HCT116 (cell line): Measurements from ENCODE around the gene MIEF1. TPM values are rescaled to one million over a fixed set of nuclear protein-coding genes. Genes with fewer than 3 reads are reported as not detected.

Experiments
- ATAC-seq: fragments of 200-7000 bp; cut with Tn5 transposase; 2 replicates; pipeline ENCODE4 v1.9.1; 2020; ENCODE audit warnings: mild to moderate bottlenecking, moderate library complexity
- BruUV-seq: library from RNA; stranded (reverse); fragments of 400-500 nt; replicated peaks from 2 replicates; lab custom pipeline; 2021; lab: Mats Ljungman, UMichigan
- CTCF ChIA-PET: fragments of 300-600 bp; sonication (Branson Sonifier 250); formaldehyde crosslinking; loops from one replicate; lab custom pipeline; 2021; ENCODE audit warnings: antibody characterized with exemption; lab: Charles Lee
- POLR2A ChIA-PET: fragments of 300-600, 350-600 bp; sonication (Branson Sonifier 250); formaldehyde crosslinking; loops from one replicate; lab custom pipeline; 2021; ENCODE audit warnings: antibody characterized with exemption; lab: Charles Lee
- RAD21 ChIA-PET, 2 experiments: fragments of 300-600 bp; sonication (Branson Sonifier 250); formaldehyde crosslinking; loops; one replicate each; lab custom pipeline; 2023; ENCODE audit warnings: low total read pairs in 2 of 2; ENCODE audit not compliant: uncharacterized antibody in 2 of 2, unreplicated experiment in 2 of 2, low non-redundant PET in 1 of 2; lab: Charles Lee
- DNase-seq: peaks from one replicate; pipeline ENCODE4 v3.0.0-alpha.2; 2010; ENCODE audit warnings: low read depth, low spot score
- H2AFZ ChIP-seq: fragments of 200-600 bp; shearing (Covaris generic), sonication (generic); 2 replicates; pipeline ENCODE4 v1.6.1; 2017; ENCODE audit warnings: low read depth, mixed run types, mixed read lengths, antibody characterized with exemption, low read length; ENCODE audit not compliant: poor library complexity, severe bottlenecking
- H3K27ac ChIP-seq: 2 replicates; pipeline ENCODE4 v1.5.1; 2012; ENCODE audit warnings: low read depth, low read length
- H3K27me3 ChIP-seq: fragments of 200-600 bp; sonication (generic); 2 replicates; pipeline ENCODE4 v1.6.1; 2016; ENCODE audit warnings: mixed run types, low read length, mixed read lengths; ENCODE audit not compliant: insufficient read depth
- H3K36me3 ChIP-seq, 2 experiments: fragments of 200-500 bp in 1 of 2; fragments of 200-600 bp in 1 of 2; sonication (Bioruptor generic) in 1 of 2; sonication (generic) in 1 of 2; 2 replicates each; pipeline versions ENCODE4 v1.5.1 to v1.6.1; 2014 to 2016; ENCODE audit warnings: low read length in 2 of 2, inconsistent platforms in 1 of 2, mixed read lengths in 1 of 2, mixed run types in 1 of 2; ENCODE audit not compliant: insufficient read depth in 2 of 2, control insufficient read depth in 1 of 2
- H3K4me1 ChIP-seq, 2 experiments: fragments of 200-600 bp in 1 of 2; sonication (generic) in 1 of 2; 2 replicates each; pipeline versions ENCODE4 v1.5.1 to v1.6.1; 2012 to 2017; ENCODE audit warnings: low read length in 2 of 2, inconsistent platforms in 1 of 2, mild to moderate bottlenecking in 1 of 2, mixed read lengths in 1 of 2, mixed run types in 1 of 2, moderate library complexity in 1 of 2; ENCODE audit not compliant: insufficient read depth in 2 of 2, control insufficient read depth in 1 of 2
- H3K4me2 ChIP-seq: fragments of 200-600 bp; sonication (generic); 2 replicates; pipeline ENCODE4 v1.6.1; 2017; ENCODE audit warnings: mixed run types, low read length, mixed read lengths
- H3K4me3 ChIP-seq, 2 experiments: fragments of 200-600 bp in 1 of 2; sonication (generic) in 1 of 2; replicated peaks in 1 of 2; 2 replicates each; pipeline ENCODE4 v1.5.1; 2011 to 2016; ENCODE audit warnings: low read length in 2 of 2, control low read depth in 1 of 2, low read depth in 1 of 2, mild to moderate bottlenecking in 1 of 2, mixed read lengths in 1 of 2, mixed run types in 1 of 2
- H3K79me2 ChIP-seq: fragments of 200-600 bp; sonication (generic); 2 replicates; pipeline ENCODE4 v1.6.1; 2017; ENCODE audit warnings: mild to moderate bottlenecking, mixed run types, low read length, moderate library complexity, mixed read lengths; ENCODE audit not compliant: insufficient read depth
- H3K9ac ChIP-seq: fragments of 200-600 bp; sonication (generic); 2 replicates; pipeline ENCODE4 v1.6.1; 2016; ENCODE audit warnings: low read length, mixed read lengths
- H3K9me2 ChIP-seq: fragments of 200-600 bp; sonication (generic), shearing (Covaris generic); 2 replicates; pipeline ENCODE4 v1.6.1; 2017; ENCODE audit warnings: mixed run types, mild to moderate bottlenecking, moderate library complexity; ENCODE audit not compliant: insufficient read depth
- H3K9me3 ChIP-seq, 2 experiments: fragments of 200-500 bp in 1 of 2; fragments of 200-600 bp in 1 of 2; sonication (Bioruptor generic) in 1 of 2; sonication (generic) in 1 of 2; 2 replicates each; pipeline ENCODE4 v1.6.1; 2014 to 2017; ENCODE audit warnings: low read length in 2 of 2, mixed read lengths in 2 of 2, inconsistent platforms in 1 of 2, low read depth in 1 of 2, mild to moderate bottlenecking in 1 of 2, mixed run types in 1 of 2, moderate library complexity in 1 of 2; ENCODE audit not compliant: control insufficient read depth in 1 of 2, insufficient read depth in 1 of 2
- H4K20me1 ChIP-seq: fragments of 200-600 bp; sonication (generic), shearing (Covaris generic); 2 replicates; pipeline ENCODE4 v1.6.1; 2017; ENCODE audit warnings: mixed run types, mild to moderate bottlenecking, moderate library complexity; ENCODE audit not compliant: insufficient read depth
- CBX3 ChIP-seq: IDR thresholded peaks from 2 replicates; pipeline ENCODE4 v1.6.1; 2012; ENCODE audit warnings: low read depth
- EGR1 ChIP-seq: IDR thresholded peaks from 2 replicates; pipeline ENCODE4 v1.6.1; 2012; ENCODE audit warnings: low read depth
- EZH2phosphoT487 ChIP-seq: fragments of 200-600 bp; IDR thresholded peaks from 2 replicates; pipeline ENCODE4 v1.6.1; 2018; ENCODE audit warnings: antibody characterized with exemption, borderline replicate concordance
- FOSL1 ChIP-seq: IDR thresholded peaks from 2 replicates; pipeline ENCODE4 v1.6.1; 2012; ENCODE audit warnings: low read depth
- RAD21 ChIP-seq: IDR thresholded peaks from 2 replicates; pipeline ENCODE4 v1.6.1; 2012; ENCODE audit warnings: low read depth, mild to moderate bottlenecking
- SP1 ChIP-seq: IDR thresholded peaks from 2 replicates; pipeline ENCODE4 v1.6.1; 2012; ENCODE audit warnings: low read depth
- SRF ChIP-seq: IDR thresholded peaks from 2 replicates; pipeline ENCODE4 v1.6.1; 2012; ENCODE audit warnings: low read depth
- TCF7L2 ChIP-seq: IDR thresholded peaks from 2 replicates; pipeline ENCODE4 v1.7.0; 2011; ENCODE audit warnings: borderline replicate concordance, inconsistent platforms; ENCODE audit not compliant: insufficient read depth, insufficient read length; ENCODE audit errors: extremely low read depth
- YY1 ChIP-seq: IDR thresholded peaks from 2 replicates; pipeline ENCODE4 v1.6.1; 2011; ENCODE audit warnings: low read length, low read depth, moderate library complexity, mild to moderate bottlenecking; ENCODE audit not compliant: insufficient replicate concordance; ENCODE audit errors: extremely low read depth
- ZNF274 ChIP-seq: fragments of 200-500 bp; sonication (Bioruptor generic); IDR thresholded peaks from 2 replicates; pipeline ENCODE4 v1.6.1; 2014; ENCODE audit warnings: mild to moderate bottlenecking, low read depth, low read length, inconsistent platforms
- intact Hi-C: fragments of 100-400 bp; cut with micrococcal nuclease; formaldehyde crosslinking; loops from 2 replicates; pipeline ENCODE4 v1.10.0; 2022
- total RNA-seq: library from RNA; stranded (reverse); gene quantifications from one replicate; pipeline ENCODE4 v1.2.1, GENCODE V29; 2021; ENCODE audit not compliant: unreplicated experiment
- TF ChIP-seq, protein P1 (sequence below): IDR thresholded peaks from 2 replicates; pipeline ENCODE4 v1.6.1; 2012; ENCODE audit warnings: low read depth

MIEF1 gene
- total RNA-seq, 1 experiment from 2014 or later = 42.8 TPM

DNA sequence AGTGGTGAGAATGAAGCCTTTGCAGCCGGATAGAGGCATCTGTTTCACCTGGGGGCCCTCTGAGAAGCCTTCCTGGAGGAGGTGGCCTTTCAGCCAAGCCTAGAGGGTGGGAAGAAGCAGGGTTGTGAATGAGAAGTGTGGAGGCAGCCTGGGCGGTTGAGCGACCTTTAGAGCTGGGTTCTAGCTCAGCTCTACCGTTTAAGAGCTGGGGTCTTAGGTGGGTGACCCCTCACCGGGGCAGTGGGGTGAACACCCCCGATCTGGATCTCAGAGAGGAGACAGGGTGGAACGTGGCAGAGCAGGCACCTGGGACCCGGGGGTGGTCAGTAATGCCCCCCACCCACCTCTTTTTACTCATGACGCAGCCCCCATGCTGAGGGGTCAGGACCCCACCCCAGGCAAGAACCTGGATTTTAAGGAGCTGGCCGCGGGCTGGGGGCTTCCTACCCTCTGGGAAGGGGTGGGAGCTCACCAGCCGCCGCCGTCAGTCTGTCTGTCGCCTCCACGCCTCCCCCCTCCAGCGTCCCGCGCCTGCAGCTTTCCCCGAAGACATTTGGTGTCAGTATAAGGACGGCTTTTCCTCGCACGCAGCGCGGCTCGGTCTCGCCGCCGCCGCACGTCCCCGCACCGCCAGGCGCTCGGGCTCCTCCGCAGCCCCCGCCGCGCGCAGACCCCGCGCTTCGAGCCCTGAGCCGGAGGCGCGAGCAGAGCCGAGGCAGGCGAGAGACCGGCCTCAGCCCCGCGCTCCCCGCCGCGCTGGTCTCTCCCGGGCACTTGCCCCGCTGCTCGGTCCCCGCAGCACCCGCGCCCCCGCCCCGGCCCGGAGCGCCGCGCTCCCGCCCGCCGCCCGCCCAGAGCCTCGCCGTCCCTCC is 55.1 kb downstream of the MIEF1 start:
- Histone ChIP-seq H3K27me3 (peaks cover 10% of the 10 kb centered on the region; the same call in 1 of the 2 replicates), H3K79me2 (no peaks in the 10 kb centered on the region), H2AFZ (no peak overlapping the region), H3K4me1 (peaks cover 0 to 8% of the 10 kb centered on the region in 2 experiments; a peak in 2 of 4 replicates), H3K36me3 (no peaks in the 10 kb centered on the region), H3K4me2 (no peak overlapping the region), H3K9me3 (no peaks in the 10 kb centered on the region), H3K9ac (no peak overlapping the region), H3K4me3 (no peak overlapping the region), H3K9me2 (no peaks in the 10 kb centered on the region), H3K27ac (no peak overlapping the region), H4K20me1 (no peaks in the 10 kb centered on the region)
- ChIA-PET RAD21 (no interaction called here), CTCF (no interaction called here), POLR2A (no interaction called here)
- BruUV-seq = no TSS peak
- intact Hi-C loops = no loop called here
- ATAC-seq (no peak), DNase-seq (no peak)
- TF ChIP-seq, protein P1, sequence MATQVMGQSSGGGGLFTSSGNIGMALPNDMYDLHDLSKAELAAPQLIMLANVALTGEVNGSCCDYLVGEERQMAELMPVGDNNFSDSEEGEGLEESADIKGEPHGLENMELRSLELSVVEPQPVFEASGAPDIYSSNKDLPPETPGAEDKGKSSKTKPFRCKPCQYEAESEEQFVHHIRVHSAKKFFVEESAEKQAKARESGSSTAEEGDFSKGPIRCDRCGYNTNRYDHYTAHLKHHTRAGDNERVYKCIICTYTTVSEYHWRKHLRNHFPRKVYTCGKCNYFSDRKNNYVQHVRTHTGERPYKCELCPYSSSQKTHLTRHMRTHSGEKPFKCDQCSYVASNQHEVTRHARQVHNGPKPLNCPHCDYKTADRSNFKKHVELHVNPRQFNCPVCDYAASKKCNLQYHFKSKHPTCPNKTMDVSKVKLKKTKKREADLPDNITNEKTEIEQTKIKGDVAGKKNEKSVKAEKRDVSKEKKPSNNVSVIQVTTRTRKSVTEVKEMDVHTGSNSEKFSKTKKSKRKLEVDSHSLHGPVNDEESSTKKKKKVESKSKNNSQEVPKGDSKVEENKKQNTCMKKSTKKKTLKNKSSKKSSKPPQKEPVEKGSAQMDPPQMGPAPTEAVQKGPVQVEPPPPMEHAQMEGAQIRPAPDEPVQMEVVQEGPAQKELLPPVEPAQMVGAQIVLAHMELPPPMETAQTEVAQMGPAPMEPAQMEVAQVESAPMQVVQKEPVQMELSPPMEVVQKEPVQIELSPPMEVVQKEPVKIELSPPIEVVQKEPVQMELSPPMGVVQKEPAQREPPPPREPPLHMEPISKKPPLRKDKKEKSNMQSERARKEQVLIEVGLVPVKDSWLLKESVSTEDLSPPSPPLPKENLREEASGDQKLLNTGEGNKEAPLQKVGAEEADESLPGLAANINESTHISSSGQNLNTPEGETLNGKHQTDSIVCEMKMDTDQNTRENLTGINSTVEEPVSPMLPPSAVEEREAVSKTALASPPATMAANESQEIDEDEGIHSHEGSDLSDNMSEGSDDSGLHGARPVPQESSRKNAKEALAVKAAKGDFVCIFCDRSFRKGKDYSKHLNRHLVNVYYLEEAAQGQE = no peak
- no peak for TF ChIP-seq EZH2phosphoT487

DNA sequence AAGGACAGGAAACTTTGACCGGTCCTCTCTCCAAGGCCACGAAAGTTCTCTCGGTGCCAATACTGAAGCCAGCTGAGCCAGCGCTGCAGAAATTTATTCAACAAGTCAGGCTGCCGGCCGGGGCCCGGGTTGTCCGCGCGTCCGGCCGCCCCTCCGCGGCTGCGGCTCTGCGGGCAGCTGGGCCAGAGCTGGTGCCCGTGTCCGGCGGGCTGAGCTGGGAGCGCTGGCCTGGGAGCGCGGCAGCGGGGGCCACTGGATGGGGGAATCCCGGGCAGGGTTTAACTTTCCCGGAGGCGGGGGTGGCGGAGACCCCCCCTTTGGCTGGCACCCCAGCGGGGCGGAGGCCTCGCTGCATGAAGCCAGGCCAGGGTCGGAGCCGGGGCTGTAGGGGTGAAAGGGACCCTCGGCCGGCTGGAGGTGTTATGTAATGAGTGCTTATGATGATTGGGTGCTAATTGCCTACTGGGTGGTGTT is 56.2 kb downstream of the MIEF1 start:
- H3K27me3 ChIP-seq = peaks cover 10% of the 10 kb centered on the region; the same call in 1 of the 2 replicates
- CTCF ChIA-PET = no interaction called here
- H3K79me2 ChIP-seq = no peaks in the 10 kb centered on the region
- H3K27ac ChIP-seq = no peak overlapping the region
- POLR2A ChIA-PET = no interaction called here
- DNase-seq (no peak), ATAC-seq (no peak)
- RAD21 ChIA-PET = no interaction called here
- no peaks in the 10 kb centered on the region for H3K9me2 ChIP-seq
- no peak overlapping the region for H2AFZ ChIP-seq
- no TSS peak for BruUV-seq
- no peaks in the 10 kb centered on the region for H4K20me1 ChIP-seq
- intact Hi-C loops = no loop called here
- no peaks in the 10 kb centered on the region; a peak in 1 of 4 replicates for H3K9me3 ChIP-seq
- no peak overlapping the region for H3K9ac ChIP-seq
- no peak for TF ChIP-seq SRF
- no peak for TF ChIP-seq YY1
- no peak for TF ChIP-seq CBX3
- no peak for TF ChIP-seq ZNF274
- no peak for TF ChIP-seq EGR1
- no peak for TF ChIP-seq SP1
- no peak for TF ChIP-seq TCF7L2
- no peak for TF ChIP-seq RAD21
- no peak for TF ChIP-seq FOSL1
- H3K36me3 ChIP-seq = no peaks in the 10 kb centered on the region
- no peak overlapping the region for H3K4me3 ChIP-seq
- H3K4me2 ChIP-seq = no peak overlapping the region
- peaks cover 0 to 8% of the 10 kb centered on the region in 2 experiments; a peak in 2 of 4 replicates for H3K4me1 ChIP-seq
